B cell (primary cell): ENCODE results near the gene POMT2. TPM values are rescaled to one million over a fixed set of nuclear protein-coding genes. Genes with fewer than 3 reads are reported as not detected.

ENCODE experiments used
- ATAC-seq: fragments of 200-7000 bp; cut with Tn5 transposase; one replicate; pipeline ENCODE4 v1.10.0; 2021; ENCODE audit warnings: low read depth, mild to moderate bottlenecking, moderate number of reproducible peaks, moderate library complexity
- CTCF ChIA-PET: fragments of 350-600 bp; sonication (Branson Sonifier 250); formaldehyde crosslinking; loops from one replicate; lab custom pipeline; 2021; ENCODE audit warnings: antibody characterized with exemption, inconsistent platforms; lab: Charles Lee
- POLR2A ChIA-PET: fragments of 350-600 bp; sonication (Branson Sonifier 250); formaldehyde crosslinking; loops from one replicate; lab custom pipeline; 2021; ENCODE audit warnings: antibody characterized with exemption; lab: Charles Lee
- DNase-seq: peaks from one replicate; pipeline ENCODE4 v3.0.0; 2013
- H2AFZ ChIP-seq: 2 replicates; pipeline ENCODE4 v1.6.1; 2012; ENCODE audit warnings: mild to moderate bottlenecking, low read depth, low read length; ENCODE audit not compliant: insufficient read depth, poor library complexity, severe bottlenecking
- H3K27ac ChIP-seq, 2 donors: 1 replicate in 1 of 2; 2 replicates in 1 of 2; pipeline ENCODE4 v1.5.1; 2012 to 2013; ENCODE audit warnings: low read length in 2 of 2, mild to moderate bottlenecking in 2 of 2, moderate library complexity in 1 of 2
- H3K27me3 ChIP-seq, 4 experiments: fragments of 200-600 bp in 1 of 4; sonication (generic) in 1 of 4; replicated peaks in 1 of 4; 1 replicate in 2 of 4; 2 replicates in 2 of 4; pipeline versions ENCODE4 v1.6.1 to v1.7.0; 2013 to 2016; ENCODE audit warnings: low read length in 3 of 4, mild to moderate bottlenecking in 2 of 4, mixed read lengths in 1 of 4, moderate library complexity in 1 of 4; ENCODE audit not compliant: insufficient read depth in 4 of 4, control insufficient read depth in 3 of 4; ENCODE audit errors: control extremely low read depth in 1 of 4
- H3K36me3 ChIP-seq, 2 experiments: replicated peaks in 1 of 2; 1 replicate in 1 of 2; 2 replicates in 1 of 2; pipeline versions ENCODE4 v1.6.1 to v1.7.1; 2013; ENCODE audit warnings: low read length in 1 of 2; ENCODE audit not compliant: insufficient read depth in 2 of 2, control insufficient read depth in 1 of 2; ENCODE audit errors: control extremely low read depth in 1 of 2, extremely low read depth in 1 of 2
- H3K4me1 ChIP-seq, 2 donors: fragments of 200-600 bp in 1 of 2; sonication (generic) in 1 of 2; 1 replicate in 1 of 2; 2 replicates in 1 of 2; pipeline versions ENCODE4 v1.5.1 to v1.6.1; 2013 to 2017; ENCODE audit warnings: low read length in 2 of 2; ENCODE audit not compliant: control insufficient read depth in 2 of 2, insufficient read depth in 2 of 2
- H3K4me2 ChIP-seq: replicated peaks from 2 replicates; pipeline ENCODE3; 2012; ENCODE audit warnings: mild to moderate bottlenecking, low read depth, low read length; ENCODE audit not compliant: poor library complexity, severe bottlenecking
- H3K4me3 ChIP-seq, 5 experiments: fragments of 200-600 bp in 1 of 5; sonication (generic) in 1 of 5; 1 replicate in 3 of 5; 2 replicates in 2 of 5; pipeline versions ENCODE4 v1.5.1 to v1.7.0; 2011 to 2016; ENCODE audit warnings: low read length in 4 of 5, mild to moderate bottlenecking in 4 of 5, low read depth in 2 of 5, control low read depth in 1 of 5, moderate library complexity in 1 of 5; ENCODE audit not compliant: insufficient read depth in 1 of 5; ENCODE audit errors: control extremely low read depth in 1 of 5, extremely low read depth in 1 of 5
- H3K79me2 ChIP-seq: fragments of 200-600 bp; sonication (generic); one replicate; pipeline ENCODE4 v1.6.0; 2016; ENCODE audit warnings: low read length; ENCODE audit not compliant: control insufficient read depth, insufficient read depth
- H3K9ac ChIP-seq: fragments of 200-600 bp; sonication (generic); 2 replicates; pipeline ENCODE4 v1.6.1; 2017; ENCODE audit warnings: mild to moderate bottlenecking, low read length, moderate library complexity
- H3K9me3 ChIP-seq, 3 donors: one replicate each; pipeline versions ENCODE4 v1.6.1 to v1.7.1; 2013; ENCODE audit warnings: low read length in 2 of 3; ENCODE audit not compliant: control insufficient read depth in 2 of 3, insufficient read depth in 1 of 3; ENCODE audit errors: control extremely low read depth in 1 of 3
- H4K20me1 ChIP-seq: 2 replicates; pipeline ENCODE4 v1.6.0; 2012; ENCODE audit warnings: mild to moderate bottlenecking, low read length; ENCODE audit not compliant: insufficient read depth, control insufficient read depth, poor library complexity, severe bottlenecking
- H3K27ac Mint-ChIP-seq: one replicate; pipeline ENCODE4 v1.8.0; 2021; ENCODE audit warnings: mixed read lengths
- H3K27me3 Mint-ChIP-seq: one replicate; pipeline ENCODE4 v1.8.0; 2021; ENCODE audit warnings: mixed read lengths
- H3K4me1 Mint-ChIP-seq: one replicate; pipeline ENCODE4 v1.8.0; 2021; ENCODE audit warnings: mixed read lengths
- H3K4me3 Mint-ChIP-seq: one replicate; pipeline ENCODE4 v1.8.0; 2021; ENCODE audit warnings: mixed read lengths
- H3K9me3 Mint-ChIP-seq: one replicate; pipeline ENCODE4 v1.8.0; 2022; ENCODE audit warnings: mixed read lengths; ENCODE audit not compliant: insufficient read depth
- EZH2 ChIP-seq: IDR thresholded peaks from 2 replicates; pipeline ENCODE4 v1.6.1; 2012; ENCODE audit warnings: borderline replicate concordance, low read depth, mild to moderate bottlenecking, moderate library complexity, low read length; ENCODE audit not compliant: insufficient read depth, poor library complexity, severe bottlenecking
- WGBS: methylation state at CpG from one replicate; pipeline ENCODE4 v1.1.5; 2013; ENCODE audit warnings: missing lambda C conversion rate; ENCODE audit not compliant: insufficient coverage; 5-methylcytosine and 5-hydroxymethylcytosine counted together
- intact Hi-C: fragments of 100-400 bp; cut with micrococcal nuclease; formaldehyde crosslinking; loops from one replicate; pipeline ENCODE4 v1.10.0; 2022
- polyA plus RNA-seq: library from polyadenylated mRNA; depleted of rRNA; stranded (reverse); fragments of >200 nt; gene quantifications from 2 replicates; pipeline ENCODE4 v1.2.3, GENCODE V29; 2012
- total RNA-seq, 2 donors: library from RNA; stranded (reverse); fragments of 120-200 nt in 1 of 2; gene quantifications; 1 replicate in 1 of 2; 2 replicates in 1 of 2; pipeline versions ENCODE4 v1.2.3 to v1.2.4, GENCODE V29; 2013 to 2022
- TF ChIP-seq, protein P1 (sequence below): fragments of 200-600 bp; IDR thresholded peaks from one replicate; pipeline ENCODE4 v1.8.0; 2022; ENCODE audit warnings: antibody characterized with exemption, mild to moderate bottlenecking

Gene POMT2
- total and polyA plus RNA-seq, 2 donors (not counting 1 experiment from before 2014, with no cell fraction given) = 14.3 to 36.6 TPM

DNA sequence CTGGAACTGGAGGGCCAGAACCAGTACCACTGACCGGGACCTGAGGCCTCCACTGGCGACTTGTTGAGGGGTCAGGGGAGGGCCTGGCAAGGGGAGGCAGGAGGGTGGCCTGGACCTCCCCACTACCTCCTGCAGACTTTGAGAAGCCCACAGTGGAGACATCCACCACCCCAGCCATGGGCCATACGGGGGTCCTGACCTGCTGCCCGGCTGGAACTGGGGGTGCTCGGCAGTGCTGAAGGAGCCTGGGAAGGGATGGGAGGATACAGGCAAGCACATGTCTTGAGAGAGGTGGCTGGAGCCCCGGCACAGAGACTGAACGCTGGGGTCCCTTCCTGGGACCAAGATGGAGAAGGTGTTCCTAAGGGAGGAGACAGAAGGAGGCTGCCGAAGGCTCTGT is 64.0 kb downstream of the POMT2 start:
- POLR2A ChIA-PET = no interaction called here
- Histone ChIP-seq H3K4me3 (no peak overlapping the region), H3K36me3 (no peaks in the 10 kb centered on the region), H3K9ac (no peak overlapping the region), H3K27me3 (peaks cover 0 to 7% (median 0%) of the 10 kb centered on the region in 4 experiments), H4K20me1 (no peaks in the 10 kb centered on the region), H3K9me3 (no peaks in the 10 kb centered on the region), H3K4me1 (no peaks in the 10 kb centered on the region), H3K4me2 (no peak overlapping the region), H3K79me2 (no peaks in the 10 kb centered on the region), H3K27ac (no peak overlapping the region), H2AFZ (no peak overlapping the region)
- no peak for ATAC-seq
- no peak for DNase-seq
- intact Hi-C loops = no loop called here
- CTCF ChIA-PET = no interaction called here
- Mint-ChIP-seq H3K27ac (no peak overlapping the region), H3K4me3 (no peak overlapping the region), H3K9me3 (no peaks in the 10 kb centered on the region), H3K4me1 (no peaks in the 10 kb centered on the region), H3K27me3 (peaks cover 4% of the 10 kb centered on the region)
- WGBS = 90% methylated on average over 8 of the region's 8 CpGs
- TF ChIP-seq EZH2 = no peak
- TF ChIP-seq, protein P1, sequence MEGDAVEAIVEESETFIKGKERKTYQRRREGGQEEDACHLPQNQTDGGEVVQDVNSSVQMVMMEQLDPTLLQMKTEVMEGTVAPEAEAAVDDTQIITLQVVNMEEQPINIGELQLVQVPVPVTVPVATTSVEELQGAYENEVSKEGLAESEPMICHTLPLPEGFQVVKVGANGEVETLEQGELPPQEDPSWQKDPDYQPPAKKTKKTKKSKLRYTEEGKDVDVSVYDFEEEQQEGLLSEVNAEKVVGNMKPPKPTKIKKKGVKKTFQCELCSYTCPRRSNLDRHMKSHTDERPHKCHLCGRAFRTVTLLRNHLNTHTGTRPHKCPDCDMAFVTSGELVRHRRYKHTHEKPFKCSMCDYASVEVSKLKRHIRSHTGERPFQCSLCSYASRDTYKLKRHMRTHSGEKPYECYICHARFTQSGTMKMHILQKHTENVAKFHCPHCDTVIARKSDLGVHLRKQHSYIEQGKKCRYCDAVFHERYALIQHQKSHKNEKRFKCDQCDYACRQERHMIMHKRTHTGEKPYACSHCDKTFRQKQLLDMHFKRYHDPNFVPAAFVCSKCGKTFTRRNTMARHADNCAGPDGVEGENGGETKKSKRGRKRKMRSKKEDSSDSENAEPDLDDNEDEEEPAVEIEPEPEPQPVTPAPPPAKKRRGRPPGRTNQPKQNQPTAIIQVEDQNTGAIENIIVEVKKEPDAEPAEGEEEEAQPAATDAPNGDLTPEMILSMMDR = no peak

DNA sequence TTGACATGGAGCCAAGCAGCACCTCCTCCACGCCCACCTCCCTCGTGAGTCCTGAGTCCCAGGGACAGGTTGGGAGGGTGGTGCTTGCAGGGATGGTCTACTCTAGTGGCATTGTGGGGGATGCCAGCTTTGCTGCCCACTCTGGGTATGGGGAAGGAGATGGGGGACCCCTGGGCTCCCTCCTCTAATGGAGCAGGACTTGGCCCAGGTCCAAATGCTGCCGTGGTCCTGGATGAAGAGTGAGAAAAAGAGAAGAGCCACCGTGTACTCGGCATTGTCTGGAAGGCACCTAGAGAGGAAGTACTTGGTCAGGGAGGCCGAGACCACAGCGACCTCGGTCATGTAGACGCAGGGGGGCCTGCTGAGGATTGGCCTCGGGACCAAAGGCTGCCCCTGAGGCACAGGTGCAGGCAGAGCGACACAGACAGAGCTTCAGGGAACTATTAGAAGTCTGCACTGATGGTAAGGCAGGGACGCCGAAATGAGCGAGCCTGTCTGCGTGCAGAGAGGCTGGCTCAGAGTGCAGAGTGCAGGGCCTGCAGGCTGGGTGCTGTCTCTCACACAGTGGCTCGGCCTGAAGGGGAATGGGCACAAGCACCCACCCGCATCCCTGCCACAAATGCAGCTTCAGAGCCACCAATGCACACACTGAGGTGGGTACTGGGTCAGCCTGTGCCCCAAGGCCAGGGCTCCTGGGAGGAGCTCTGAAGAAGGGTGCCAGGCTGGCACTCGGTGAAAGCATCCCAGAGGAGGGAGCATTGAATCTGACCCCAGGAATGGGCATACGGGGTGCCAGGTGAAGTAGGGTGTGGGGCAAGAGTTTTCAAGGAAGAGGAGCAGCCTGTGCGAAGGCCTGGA is 67.1 kb downstream of the POMT2 start:
- Mint-ChIP-seq H3K27me3 (no peaks in the 10 kb centered on the region), H3K4me1 (no peaks in the 10 kb centered on the region), H3K4me3 (no peak overlapping the region), H3K9me3 (no peaks in the 10 kb centered on the region), H3K27ac (no peak overlapping the region)
- intact Hi-C loops = no loop called here
- ChIA-PET CTCF (no interaction called here), POLR2A (no interaction called here)
- WGBS = 48% methylated on average over 18 of the region's 20 CpGs
- H3K27ac ChIP-seq = no peak overlapping the region
- no peak overlapping the region for H2AFZ ChIP-seq
- H3K36me3 ChIP-seq = no peaks in the 10 kb centered on the region
- no peaks in the 10 kb centered on the region for H3K4me1 ChIP-seq
- no peak overlapping the region for H3K4me2 ChIP-seq
- no peak overlapping the region for H3K4me3 ChIP-seq
- no peak overlapping the region for H3K9ac ChIP-seq
- no peak for TF ChIP-seq EZH2
- TF ChIP-seq, protein P1 = no peak
- DNase-seq (no peak), ATAC-seq (no peak)
- H3K27me3 ChIP-seq = no peaks in the 10 kb centered on the region
- no peaks in the 10 kb centered on the region for H4K20me1 ChIP-seq
- H3K9me3 ChIP-seq = no peaks in the 10 kb centered on the region
- no peaks in the 10 kb centered on the region for H3K79me2 ChIP-seq
